PC-3 (cell line): ENCODE measurements around the gene STK25.

ENCODE experiments used
- EZH2phosphoT487 ChIP-seq: fragments of 300-600 bp; sonication (generic); IDR thresholded peaks from 2 replicates; pipeline ENCODE4 v1.6.1; 2018; ENCODE audit warnings: mild to moderate bottlenecking, antibody characterized with exemption, low read length, borderline replicate concordance
- TF ChIP-seq, protein P1 (sequence below): fragments of 300-600 bp; sonication (generic); conservative IDR thresholded peaks from 2 replicates; pipeline ENCODE4 v1.5.1; 2017; ENCODE audit warnings: antibody characterized with exemption, low read depth, mild to moderate bottlenecking, low read length

DNA sequence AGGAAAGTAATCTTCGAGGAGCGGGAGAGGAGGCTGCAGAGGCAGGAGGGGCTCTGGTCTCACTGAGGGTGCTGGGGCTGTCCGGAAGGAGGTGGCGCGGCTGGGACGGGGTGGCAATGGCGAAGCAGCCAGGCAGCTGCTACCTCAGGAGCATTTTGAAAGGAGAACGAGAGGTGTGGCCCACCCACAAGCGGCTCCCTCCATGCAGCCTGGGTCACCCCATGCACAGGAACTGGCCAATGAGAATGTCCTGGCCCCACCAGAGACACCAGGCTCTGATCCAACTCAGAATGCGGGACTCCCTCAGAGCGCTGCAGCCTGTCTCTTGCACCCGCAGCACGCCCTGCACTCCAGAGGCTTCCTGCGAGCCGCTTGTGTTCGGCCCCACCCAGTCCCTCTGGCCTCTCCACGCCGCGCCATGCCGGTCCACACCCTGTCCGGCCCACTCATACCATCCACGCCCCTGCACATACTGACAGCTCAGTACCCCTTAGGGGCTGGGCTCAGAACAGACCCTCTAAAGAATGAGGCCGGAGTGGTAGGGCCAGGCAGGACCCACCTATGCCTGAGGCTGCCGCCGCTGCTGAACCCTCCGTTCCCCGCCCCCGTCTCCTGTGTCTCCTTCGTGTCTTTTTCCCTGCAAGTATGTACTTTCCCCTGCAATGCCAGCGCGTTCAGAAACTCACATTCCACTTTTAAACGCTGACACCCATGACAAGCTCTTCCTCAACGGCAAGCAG, 43.8 kb upstream of the STK25 start:
- TF ChIP-seq, protein P1, sequence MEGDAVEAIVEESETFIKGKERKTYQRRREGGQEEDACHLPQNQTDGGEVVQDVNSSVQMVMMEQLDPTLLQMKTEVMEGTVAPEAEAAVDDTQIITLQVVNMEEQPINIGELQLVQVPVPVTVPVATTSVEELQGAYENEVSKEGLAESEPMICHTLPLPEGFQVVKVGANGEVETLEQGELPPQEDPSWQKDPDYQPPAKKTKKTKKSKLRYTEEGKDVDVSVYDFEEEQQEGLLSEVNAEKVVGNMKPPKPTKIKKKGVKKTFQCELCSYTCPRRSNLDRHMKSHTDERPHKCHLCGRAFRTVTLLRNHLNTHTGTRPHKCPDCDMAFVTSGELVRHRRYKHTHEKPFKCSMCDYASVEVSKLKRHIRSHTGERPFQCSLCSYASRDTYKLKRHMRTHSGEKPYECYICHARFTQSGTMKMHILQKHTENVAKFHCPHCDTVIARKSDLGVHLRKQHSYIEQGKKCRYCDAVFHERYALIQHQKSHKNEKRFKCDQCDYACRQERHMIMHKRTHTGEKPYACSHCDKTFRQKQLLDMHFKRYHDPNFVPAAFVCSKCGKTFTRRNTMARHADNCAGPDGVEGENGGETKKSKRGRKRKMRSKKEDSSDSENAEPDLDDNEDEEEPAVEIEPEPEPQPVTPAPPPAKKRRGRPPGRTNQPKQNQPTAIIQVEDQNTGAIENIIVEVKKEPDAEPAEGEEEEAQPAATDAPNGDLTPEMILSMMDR: no peak
- no peak for TF ChIP-seq EZH2phosphoT487
